ENCODE results near the gene GREM2.

GREM2 gene

GRCh38 chr1:240496941-240497340 is 115.0 kb downstream of the GREM2 start:
- no peak for DNase-seq

- no peak for DNase-seq
These were observed 115.6 kb downstream of the GREM2 start for GRCh38 chr1:240496356-240496755.

DNA sequence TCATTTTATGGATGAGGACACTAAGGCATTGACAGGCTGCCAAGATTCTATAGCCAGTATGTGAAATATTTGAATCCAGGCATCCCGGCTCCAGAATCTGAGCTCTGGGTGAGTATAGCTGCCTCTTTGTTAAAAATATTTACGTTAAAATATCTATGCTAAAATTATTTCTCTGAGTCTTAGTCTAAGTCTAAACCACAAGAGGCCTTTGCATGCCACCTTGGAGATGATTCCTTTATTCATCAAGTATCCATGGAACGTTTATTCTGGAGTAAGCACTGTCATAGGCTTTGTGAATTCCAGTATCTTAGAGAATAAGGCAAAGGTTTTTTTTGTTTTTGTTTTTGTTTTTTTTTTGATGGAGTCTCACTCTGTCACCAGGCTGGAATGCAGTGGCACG is 116.4 kb downstream of the GREM2 start:
- no peak for DNase-seq

- DNase-seq = no peak
These were observed 119.0 kb downstream of the GREM2 start for GRCh38 chr1:240492832-240493440.

GRCh38 chr1:240491796-240492195 is 120.2 kb downstream of the GREM2 start:
- DNase-seq = no peak

DNA sequence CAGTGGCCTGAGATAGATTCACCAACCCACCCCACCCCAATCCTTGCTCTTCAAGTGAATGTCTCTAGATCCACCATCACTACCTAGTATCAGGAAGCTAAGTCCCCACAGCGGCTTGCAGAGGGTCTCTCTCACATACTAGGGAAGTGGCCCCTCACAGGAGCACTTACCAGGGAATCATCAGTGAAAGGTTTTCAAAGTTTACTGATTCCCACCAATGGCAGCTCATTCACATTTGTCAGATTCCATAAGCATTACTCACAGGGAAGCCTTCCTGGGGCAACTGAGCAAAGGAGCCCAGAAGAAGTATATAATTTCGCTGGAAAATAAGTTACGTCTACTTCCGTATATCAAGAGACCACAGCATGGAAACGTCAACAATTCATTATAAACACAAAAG is 120.8 kb downstream of the GREM2 start:
- DNase-seq = no peak

- no peak for DNase-seq
These were observed 124.5 kb downstream of the GREM2 start for GRCh38 chr1:240487493-240487892.

DNA sequence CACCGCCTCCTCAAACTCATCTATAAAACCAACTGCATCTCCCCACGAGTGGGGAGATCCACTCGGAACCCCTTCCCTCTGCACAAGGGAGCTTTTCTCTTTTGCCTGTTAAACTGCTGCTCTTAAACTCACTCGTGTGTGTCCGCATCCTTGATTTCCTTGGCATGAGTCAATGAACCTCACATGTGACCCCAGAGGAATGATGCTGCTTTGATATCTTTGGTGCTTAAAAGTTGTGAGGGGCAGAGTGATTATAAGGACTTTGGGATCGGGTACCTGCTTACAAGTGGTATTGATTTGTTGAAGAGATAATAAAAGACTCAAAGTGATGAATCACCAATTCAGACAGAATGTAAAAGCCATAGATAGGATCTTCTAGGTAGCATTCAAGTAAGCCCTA is 125.3 kb downstream of the GREM2 start:
- DNase-seq = no peak

DNA sequence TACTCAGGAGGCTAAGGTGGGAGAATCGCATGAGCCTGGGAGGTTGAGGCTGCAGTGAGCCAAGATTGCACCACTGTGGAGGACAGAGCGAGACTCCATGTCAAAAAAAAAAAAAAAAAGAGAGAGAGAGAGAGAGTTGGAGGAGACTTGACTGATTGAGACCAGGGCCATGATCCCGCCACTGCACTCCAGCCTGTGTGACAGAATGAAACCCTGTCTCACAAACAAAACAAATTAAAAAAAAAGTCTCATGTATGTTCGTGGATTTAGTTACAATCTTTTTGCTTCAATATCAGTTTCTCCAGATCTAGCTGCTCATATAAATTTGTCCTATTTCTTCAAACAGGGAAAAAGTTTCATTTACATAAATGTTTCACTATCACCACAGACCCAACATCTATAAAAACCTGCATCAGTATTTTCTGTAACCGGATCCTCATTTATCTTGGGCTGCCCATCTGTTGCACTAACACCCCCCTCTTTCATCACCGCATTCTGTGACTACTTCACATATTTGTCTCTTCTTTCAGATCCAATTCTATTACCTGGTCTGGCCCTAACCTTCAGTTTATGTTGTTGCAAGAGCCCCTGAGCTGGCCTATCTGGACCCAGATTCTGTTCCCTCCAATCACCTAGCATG is 127.0 kb downstream of the GREM2 start:
- DNase-seq = no peak

DNA sequence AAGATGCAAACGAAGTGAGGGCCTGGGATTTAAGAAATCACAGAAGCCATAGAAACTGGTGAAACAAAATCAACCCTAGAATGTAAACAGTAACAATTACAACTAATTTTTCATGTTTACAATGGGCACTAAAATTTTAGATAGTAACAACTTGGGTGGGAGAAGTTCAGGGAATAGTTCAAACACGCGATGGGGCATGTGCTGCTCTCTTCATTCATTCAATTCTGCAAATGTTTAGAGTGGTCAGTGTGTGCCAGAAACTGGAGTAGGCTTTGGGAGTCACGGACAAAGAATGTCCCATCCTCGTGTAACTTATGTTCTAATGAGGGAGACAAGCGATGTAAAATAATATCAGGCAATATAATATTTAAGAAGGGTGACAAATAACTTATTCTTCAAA is 133.4 kb downstream of the GREM2 start:
- DNase-seq = no peak

DNA sequence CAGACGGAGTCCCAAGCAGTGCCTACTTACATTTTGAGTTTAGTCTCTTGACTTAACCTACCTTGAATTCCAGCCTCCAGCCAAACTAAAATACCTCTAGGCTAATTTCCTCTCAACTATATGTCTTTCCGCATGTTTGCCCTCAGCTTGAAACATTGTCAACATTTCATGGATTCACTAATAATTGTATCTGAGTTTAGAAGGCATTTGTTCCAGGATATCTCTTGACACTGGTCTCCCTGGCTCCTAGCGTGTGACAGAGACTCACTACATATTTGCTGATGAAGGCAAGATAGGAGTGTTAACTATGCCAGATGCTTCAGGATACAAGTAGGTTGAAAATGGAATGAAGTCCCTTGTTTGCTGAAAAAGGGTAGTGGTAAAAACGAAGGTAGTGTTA is 136.1 kb downstream of the GREM2 start:
- no peak for DNase-seq

GRCh38 chr1:240474133-240474614 is 137.8 kb downstream of the GREM2 start:
- DNase-seq = peak; percentile 9

DNA sequence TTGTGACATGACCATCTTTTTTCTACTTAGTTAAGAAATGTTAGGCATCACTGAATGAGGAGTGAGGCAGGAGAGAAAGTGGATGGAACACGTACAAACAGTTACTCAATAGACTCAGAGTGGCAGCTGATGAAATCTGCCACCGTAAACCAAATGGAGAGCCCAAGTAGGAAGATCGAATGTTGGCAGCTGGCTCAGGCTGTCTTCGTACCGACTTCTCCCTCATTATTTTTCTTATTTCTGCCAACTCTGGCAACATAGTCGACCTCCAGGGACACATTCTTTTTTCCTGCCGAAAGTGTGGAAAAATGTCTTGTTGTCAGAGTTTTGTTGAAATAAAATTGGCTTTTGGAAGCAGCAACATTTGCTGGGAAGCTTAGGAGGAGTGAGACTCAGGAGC is 143.3 kb downstream of the GREM2 start:
- no peak for DNase-seq

DNA sequence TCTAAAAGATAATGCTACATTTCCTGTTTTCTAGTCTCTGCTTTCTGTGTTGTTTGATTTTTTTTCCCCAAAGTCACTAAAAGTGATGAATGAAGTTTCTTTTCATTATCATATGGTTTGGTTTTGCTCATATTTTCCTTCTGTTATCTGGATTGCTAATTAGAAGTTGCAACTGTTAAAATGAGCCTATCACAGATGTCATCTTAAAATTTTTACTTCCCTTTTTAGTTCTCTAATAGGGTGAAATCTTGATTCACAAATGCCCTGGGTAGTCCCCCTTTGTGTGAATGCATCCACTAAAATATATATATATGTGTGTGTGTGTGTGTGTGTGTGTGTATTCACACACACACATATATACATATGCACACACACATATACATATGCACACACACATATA is 144.1 kb downstream of the GREM2 start:
- no peak for DNase-seq

DNA sequence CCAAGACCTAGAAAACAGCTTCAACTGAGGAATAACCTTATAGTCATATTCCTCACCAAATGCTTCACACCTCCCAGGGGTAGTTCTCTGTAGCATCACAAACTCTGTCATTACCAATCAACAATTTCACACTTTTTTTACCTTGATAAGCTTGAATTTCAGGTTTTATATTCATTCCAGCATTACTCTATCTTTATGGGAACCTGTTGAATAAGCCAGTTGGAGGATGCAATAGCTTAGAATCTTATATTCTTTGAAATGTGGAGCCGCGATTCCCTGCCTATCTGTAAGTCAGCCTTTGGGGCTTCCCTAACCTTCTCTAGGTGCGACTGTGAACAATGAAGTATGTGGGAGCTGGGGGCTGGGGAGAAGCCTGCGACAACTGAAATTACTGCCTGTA is 145.4 kb downstream of the GREM2 start:
- no peak for DNase-seq

DNA sequence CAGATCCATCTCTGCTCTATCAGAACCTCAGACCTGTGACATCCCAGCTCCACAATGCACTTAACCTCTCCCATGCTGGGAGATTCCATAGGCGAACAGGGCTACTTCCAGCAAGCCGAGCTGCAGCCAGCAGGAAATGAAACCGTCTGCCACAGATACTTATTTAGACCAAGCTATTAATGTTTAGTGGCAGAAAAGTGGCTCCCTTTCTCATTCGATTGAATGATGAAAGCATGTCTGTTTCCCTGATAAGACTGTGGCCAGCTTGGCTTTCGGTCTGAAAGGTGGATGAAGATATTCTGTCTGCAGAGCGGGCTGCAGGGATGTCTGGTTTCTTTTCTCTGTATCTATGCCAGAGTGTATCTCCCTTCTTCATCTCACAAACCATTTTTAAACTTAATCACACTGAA is 146.4 kb downstream of the GREM2 start:
- no peak for DNase-seq

DNA sequence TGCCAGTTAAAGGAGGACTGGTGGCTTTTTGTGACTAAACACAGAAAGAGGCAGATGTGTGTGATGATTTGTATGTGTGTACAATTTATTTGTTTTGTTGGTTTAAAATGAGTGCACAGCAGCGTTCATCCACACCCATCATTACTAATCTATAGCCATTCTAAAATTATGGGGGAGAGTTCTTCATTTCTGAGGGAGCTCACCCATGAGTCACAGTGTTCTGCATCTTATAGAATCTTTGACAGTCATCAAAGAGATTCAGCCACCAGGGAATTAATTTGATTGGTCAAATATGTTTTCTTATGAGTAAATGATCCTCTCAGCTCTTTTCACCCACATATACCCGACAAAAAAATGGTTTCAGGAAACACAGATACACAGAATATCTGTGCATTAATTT is 147.9 kb downstream of the GREM2 start:
- DNase-seq = no peak

GRCh38 chr1:240462766-240463395 is 149.1 kb downstream of the GREM2 start:
- no peak for DNase-seq

DNA sequence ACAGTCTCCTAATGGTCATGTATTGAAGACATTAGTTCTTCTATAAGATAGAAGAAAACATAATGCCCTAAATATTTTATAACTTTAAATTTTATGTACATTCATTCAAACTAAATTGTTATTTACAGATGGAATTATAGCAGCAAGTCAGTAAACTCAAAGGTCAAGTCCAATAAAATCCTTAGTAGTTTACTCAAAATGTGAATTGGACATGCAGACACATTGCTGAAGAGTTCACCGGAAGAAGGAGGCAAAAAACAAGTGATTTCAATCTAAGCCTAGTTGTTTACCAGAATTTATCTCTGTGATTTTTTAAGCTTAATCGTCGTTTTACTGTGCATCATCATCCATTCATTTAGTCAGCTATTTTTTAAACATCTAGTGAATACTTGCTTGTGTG is 149.7 kb downstream of the GREM2 start:
- DNase-seq = no peak

GRCh38 chr1:240457203-240457602 is 154.8 kb downstream of the GREM2 start:
- DNase-seq = no peak

DNA sequence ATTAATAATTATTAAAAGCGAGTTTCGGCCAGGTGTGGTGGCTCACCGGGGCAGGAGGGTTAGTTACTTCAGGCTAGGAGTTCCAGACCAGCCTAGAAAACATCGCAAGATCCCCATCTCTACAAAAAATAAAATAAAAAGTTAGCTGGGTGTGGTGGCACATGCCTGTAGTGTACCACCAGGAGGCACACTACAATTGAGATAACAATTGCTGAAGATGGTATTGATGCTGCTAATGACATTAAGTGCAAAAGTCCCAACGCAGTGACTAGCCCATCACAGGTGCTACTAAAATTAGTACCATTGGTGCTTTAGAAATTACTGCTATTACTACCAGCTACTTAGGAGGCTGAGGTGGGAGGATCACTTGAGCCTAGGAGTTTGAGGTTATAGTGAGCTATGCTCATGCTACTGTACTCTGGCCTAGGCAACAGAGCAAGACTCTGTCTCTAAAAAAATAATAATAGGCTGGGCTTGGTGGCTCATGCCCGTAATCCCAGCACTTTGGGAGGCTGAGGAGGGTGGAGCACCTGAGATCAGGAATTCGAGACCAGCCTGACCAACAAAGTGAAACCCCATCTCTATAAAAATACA is 156.6 kb downstream of the GREM2 start:
- peak; percentile 26 for DNase-seq

DNA sequence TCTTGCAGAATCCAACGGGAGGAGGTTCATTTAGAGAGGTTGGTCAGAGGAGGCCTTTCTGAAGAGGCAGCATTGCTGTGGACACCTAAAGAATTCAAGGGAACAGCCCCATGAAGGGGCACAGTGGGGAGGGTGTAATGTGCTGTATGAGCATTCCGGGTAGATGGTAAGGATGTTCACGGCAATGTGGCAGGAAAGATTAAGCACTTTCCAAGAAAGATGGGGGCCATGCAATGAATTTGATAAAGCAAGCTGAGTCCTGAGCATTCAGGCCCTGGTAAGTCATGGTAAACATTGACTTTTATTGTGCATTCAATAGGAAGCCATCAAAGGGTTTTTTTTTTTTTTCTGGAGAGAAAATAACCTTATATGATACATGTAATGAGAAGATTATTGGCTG is 166.6 kb downstream of the GREM2 start:
- no peak for DNase-seq

DNA sequence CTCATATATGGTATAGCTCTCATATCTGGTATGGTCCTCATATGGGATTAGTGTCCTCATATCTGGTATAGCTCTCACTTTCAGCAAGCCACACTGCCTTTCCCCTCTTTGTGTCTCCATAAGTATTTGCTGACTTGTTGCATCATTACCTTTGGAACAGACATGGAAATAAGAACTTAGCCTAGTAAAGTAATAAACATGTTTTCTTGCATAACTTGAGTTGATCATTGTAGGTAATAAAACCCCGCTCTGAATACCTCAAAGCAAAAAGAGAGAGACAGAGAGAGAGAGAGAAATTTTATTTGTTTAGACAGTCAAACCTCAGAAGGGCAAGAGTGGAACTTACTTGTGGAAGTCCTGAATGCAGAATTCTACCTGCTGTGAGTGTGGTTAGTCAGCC is 170.3 kb downstream of the GREM2 start:
- no peak for DNase-seq

All from activated CD4-positive, alpha-beta T cell treated with anti-CD3 and anti-CD28 coated beads, Interleukin-2, amount 50 U/mL, for 16 hours (primary cell).